Nephron progenitor cell (in vitro differentiated cells): ENCODE data around the gene MKX.

Experiments used
- DNase-seq: peaks from one replicate; pipeline ENCODE4 v3.0.0; 2021
- H3K27ac Mint-ChIP-seq: 2 replicates; pipeline ENCODE4 v1.8.0; 2021; ENCODE audit warnings: mild to moderate bottlenecking, moderate library complexity, mixed read lengths
- H3K27me3 Mint-ChIP-seq: 2 replicates; pipeline ENCODE4 v1.8.0; 2021; ENCODE audit warnings: mild to moderate bottlenecking, low read depth, mixed read lengths; ENCODE audit not compliant: poor library complexity
- H3K36me3 Mint-ChIP-seq: 2 replicates; pipeline ENCODE4 v1.8.0; 2021; ENCODE audit warnings: low read depth, mixed read lengths
- H3K4me1 Mint-ChIP-seq: 2 replicates; pipeline ENCODE4 v1.8.0; 2021; ENCODE audit warnings: mixed read lengths
- H3K4me3 Mint-ChIP-seq: 2 replicates; pipeline ENCODE4 v1.8.0; 2021; ENCODE audit warnings: mild to moderate bottlenecking, moderate library complexity, mixed read lengths
- H3K9me3 Mint-ChIP-seq: 2 replicates; pipeline ENCODE4 v1.8.0; 2021; ENCODE audit warnings: mild to moderate bottlenecking, moderate library complexity, mixed read lengths
- CTCF ChIP-seq: fragments of 200-600 bp; sonication (generic); IDR thresholded peaks from 2 replicates; pipeline ENCODE4 v1.5.0; 2021; ENCODE audit warnings: antibody characterized with exemption

Gene MKX

GRCh38 chr10:27741173-27742091 is 4.2 kb downstream of the MKX start:
- peak; percentile 20 for DNase-seq
- no peak overlapping the region for H3K27ac Mint-ChIP-seq
- H3K27me3 Mint-ChIP-seq: peaks cover 70% of the 10 kb centered on the region
- H3K9me3 Mint-ChIP-seq: peaks cover 4% of the 10 kb centered on the region
- H3K4me3 Mint-ChIP-seq: peak overlapping the region; percentile 80
- H3K4me1 Mint-ChIP-seq: peaks cover 27% of the 10 kb centered on the region
- no peaks in the 10 kb centered on the region for H3K36me3 Mint-ChIP-seq
- no peak for TF ChIP-seq CTCF

GRCh38 chr10:27736396-27736795 is 9.2 kb downstream of the MKX start:
- no peak for DNase-seq
- no peaks in the 10 kb centered on the region for H3K36me3 Mint-ChIP-seq
- no peak overlapping the region for H3K27ac Mint-ChIP-seq
- H3K9me3 Mint-ChIP-seq: no peaks in the 10 kb centered on the region
- peaks cover 31% of the 10 kb centered on the region for H3K27me3 Mint-ChIP-seq
- peaks cover 2% of the 10 kb centered on the region for H3K4me1 Mint-ChIP-seq
- no peak for TF ChIP-seq CTCF
- H3K4me3 Mint-ChIP-seq: no peak overlapping the region

- no peak for TF ChIP-seq CTCF
- H3K4me1 Mint-ChIP-seq: no peaks in the 10 kb centered on the region
- no peaks in the 10 kb centered on the region for H3K9me3 Mint-ChIP-seq
- no peak overlapping the region for H3K27ac Mint-ChIP-seq
- DNase-seq: no peak
- H3K4me3 Mint-ChIP-seq: no peak overlapping the region
- H3K36me3 Mint-ChIP-seq: no peaks in the 10 kb centered on the region
- no peaks in the 10 kb centered on the region for H3K27me3 Mint-ChIP-seq
These were observed 15.6 kb downstream of the MKX start for GRCh38 chr10:27730041-27730440.

- H3K4me1 Mint-ChIP-seq: no peaks in the 10 kb centered on the region
- H3K9me3 Mint-ChIP-seq: no peaks in the 10 kb centered on the region
These were observed 17.3 kb downstream of the MKX start for GRCh38 chr10:27728338-27728737.

GRCh38 chr10:27724287-27724686 is 21.3 kb downstream of the MKX start:
- Mint-ChIP-seq H3K36me3 (no peaks in the 10 kb centered on the region), H3K27ac (no peak overlapping the region), H3K4me1 (no peaks in the 10 kb centered on the region), H3K27me3 (peaks cover 4% of the 10 kb centered on the region), H3K4me3 (no peak overlapping the region), H3K9me3 (no peaks in the 10 kb centered on the region)
- DNase-seq: no peak
- no peak for TF ChIP-seq CTCF

More at GRCh38 chr10:27728338-27728737, 17.3 kb downstream of the MKX start:
- H3K27me3 Mint-ChIP-seq: no peaks in the 10 kb centered on the region
- no peak overlapping the region for H3K4me3 Mint-ChIP-seq
- no peak overlapping the region for H3K27ac Mint-ChIP-seq
- no peaks in the 10 kb centered on the region for H3K36me3 Mint-ChIP-seq
- DNase-seq: no peak
- no peak for TF ChIP-seq CTCF

GRCh38 chr10:27723436-27723835 is 22.2 kb downstream of the MKX start:
- no peak for DNase-seq
- H3K9me3 Mint-ChIP-seq: no peaks in the 10 kb centered on the region
- H3K27me3 Mint-ChIP-seq: peaks cover 8% of the 10 kb centered on the region
- no peak for TF ChIP-seq CTCF
- no peak overlapping the region for H3K4me3 Mint-ChIP-seq
- no peak overlapping the region for H3K27ac Mint-ChIP-seq
- H3K36me3 Mint-ChIP-seq: no peaks in the 10 kb centered on the region
- H3K4me1 Mint-ChIP-seq: no peaks in the 10 kb centered on the region
